B cell (primary cell): ENCODE results near the gene CISH. TPM values are rescaled to one million over a fixed set of nuclear protein-coding genes. Genes with fewer than 3 reads are reported as not detected.
A peak's percentile ranks its signal among the peaks of the same experiment; 100 is the strongest.

Source experiments
- ATAC-seq: fragments of 200-7000 bp; cut with Tn5 transposase; one replicate; pipeline ENCODE4 v1.10.0; 2021; ENCODE audit warnings: low read depth, mild to moderate bottlenecking, moderate number of reproducible peaks, moderate library complexity
- CTCF ChIA-PET: fragments of 350-600 bp; sonication (Branson Sonifier 250); formaldehyde crosslinking; loops from one replicate; lab custom pipeline; 2021; ENCODE audit warnings: antibody characterized with exemption, inconsistent platforms; lab: Charles Lee
- POLR2A ChIA-PET: fragments of 350-600 bp; sonication (Branson Sonifier 250); formaldehyde crosslinking; loops from one replicate; lab custom pipeline; 2021; ENCODE audit warnings: antibody characterized with exemption; lab: Charles Lee
- DNase-seq: peaks from one replicate; pipeline ENCODE4 v3.0.0; 2013
- H2AFZ ChIP-seq: 2 replicates; pipeline ENCODE4 v1.6.1; 2012; ENCODE audit warnings: mild to moderate bottlenecking, low read depth, low read length; ENCODE audit not compliant: insufficient read depth, poor library complexity, severe bottlenecking
- H3K27ac ChIP-seq, 2 donors: 1 replicate in 1 of 2; 2 replicates in 1 of 2; pipeline ENCODE4 v1.5.1; 2012 to 2013; ENCODE audit warnings: low read length in 2 of 2, mild to moderate bottlenecking in 2 of 2, moderate library complexity in 1 of 2
- H3K27me3 ChIP-seq, 4 experiments: fragments of 200-600 bp in 1 of 4; sonication (generic) in 1 of 4; replicated peaks in 1 of 4; 1 replicate in 2 of 4; 2 replicates in 2 of 4; pipeline versions ENCODE4 v1.6.1 to v1.7.0; 2013 to 2016; ENCODE audit warnings: low read length in 3 of 4, mild to moderate bottlenecking in 2 of 4, mixed read lengths in 1 of 4, moderate library complexity in 1 of 4; ENCODE audit not compliant: insufficient read depth in 4 of 4, control insufficient read depth in 3 of 4; ENCODE audit errors: control extremely low read depth in 1 of 4
- H3K36me3 ChIP-seq, 2 experiments: replicated peaks in 1 of 2; 1 replicate in 1 of 2; 2 replicates in 1 of 2; pipeline versions ENCODE4 v1.6.1 to v1.7.1; 2013; ENCODE audit warnings: low read length in 1 of 2; ENCODE audit not compliant: insufficient read depth in 2 of 2, control insufficient read depth in 1 of 2; ENCODE audit errors: control extremely low read depth in 1 of 2, extremely low read depth in 1 of 2
- H3K4me1 ChIP-seq, 2 donors: fragments of 200-600 bp in 1 of 2; sonication (generic) in 1 of 2; 1 replicate in 1 of 2; 2 replicates in 1 of 2; pipeline versions ENCODE4 v1.5.1 to v1.6.1; 2013 to 2017; ENCODE audit warnings: low read length in 2 of 2; ENCODE audit not compliant: control insufficient read depth in 2 of 2, insufficient read depth in 2 of 2
- H3K4me2 ChIP-seq: replicated peaks from 2 replicates; pipeline ENCODE3; 2012; ENCODE audit warnings: mild to moderate bottlenecking, low read depth, low read length; ENCODE audit not compliant: poor library complexity, severe bottlenecking
- H3K4me3 ChIP-seq, 5 experiments: fragments of 200-600 bp in 1 of 5; sonication (generic) in 1 of 5; 1 replicate in 3 of 5; 2 replicates in 2 of 5; pipeline versions ENCODE4 v1.5.1 to v1.7.0; 2011 to 2016; ENCODE audit warnings: low read length in 4 of 5, mild to moderate bottlenecking in 4 of 5, low read depth in 2 of 5, control low read depth in 1 of 5, moderate library complexity in 1 of 5; ENCODE audit not compliant: insufficient read depth in 1 of 5; ENCODE audit errors: control extremely low read depth in 1 of 5, extremely low read depth in 1 of 5
- H3K79me2 ChIP-seq: fragments of 200-600 bp; sonication (generic); one replicate; pipeline ENCODE4 v1.6.0; 2016; ENCODE audit warnings: low read length; ENCODE audit not compliant: control insufficient read depth, insufficient read depth
- H3K9ac ChIP-seq: fragments of 200-600 bp; sonication (generic); 2 replicates; pipeline ENCODE4 v1.6.1; 2017; ENCODE audit warnings: mild to moderate bottlenecking, low read length, moderate library complexity
- H3K9me3 ChIP-seq, 3 donors: one replicate each; pipeline versions ENCODE4 v1.6.1 to v1.7.1; 2013; ENCODE audit warnings: low read length in 2 of 3; ENCODE audit not compliant: control insufficient read depth in 2 of 3, insufficient read depth in 1 of 3; ENCODE audit errors: control extremely low read depth in 1 of 3
- H4K20me1 ChIP-seq: 2 replicates; pipeline ENCODE4 v1.6.0; 2012; ENCODE audit warnings: mild to moderate bottlenecking, low read length; ENCODE audit not compliant: insufficient read depth, control insufficient read depth, poor library complexity, severe bottlenecking
- H3K27ac Mint-ChIP-seq: one replicate; pipeline ENCODE4 v1.8.0; 2021; ENCODE audit warnings: mixed read lengths
- H3K27me3 Mint-ChIP-seq: one replicate; pipeline ENCODE4 v1.8.0; 2021; ENCODE audit warnings: mixed read lengths
- H3K4me1 Mint-ChIP-seq: one replicate; pipeline ENCODE4 v1.8.0; 2021; ENCODE audit warnings: mixed read lengths
- H3K4me3 Mint-ChIP-seq: one replicate; pipeline ENCODE4 v1.8.0; 2021; ENCODE audit warnings: mixed read lengths
- H3K9me3 Mint-ChIP-seq: one replicate; pipeline ENCODE4 v1.8.0; 2022; ENCODE audit warnings: mixed read lengths; ENCODE audit not compliant: insufficient read depth
- CTCF ChIP-seq: fragments of 200-600 bp; IDR thresholded peaks from one replicate; pipeline ENCODE4 v1.8.0; 2022; ENCODE audit warnings: antibody characterized with exemption, mild to moderate bottlenecking
- EZH2 ChIP-seq: IDR thresholded peaks from 2 replicates; pipeline ENCODE4 v1.6.1; 2012; ENCODE audit warnings: borderline replicate concordance, low read depth, mild to moderate bottlenecking, moderate library complexity, low read length; ENCODE audit not compliant: insufficient read depth, poor library complexity, severe bottlenecking
- WGBS: methylation state at CpG from one replicate; pipeline ENCODE4 v1.1.5; 2013; ENCODE audit warnings: missing lambda C conversion rate; ENCODE audit not compliant: insufficient coverage; 5-methylcytosine and 5-hydroxymethylcytosine counted together
- intact Hi-C: fragments of 100-400 bp; cut with micrococcal nuclease; formaldehyde crosslinking; loops from one replicate; pipeline ENCODE4 v1.10.0; 2022
- polyA minus RNA-seq: library from RNA; depleted of rRNA, polyadenylated mRNA; stranded (reverse); fragments of >200 nt; gene quantifications from 2 replicates; pipeline ENCODE4 v1.2.3, GENCODE V29; 2012
- polyA plus RNA-seq: library from polyadenylated mRNA; depleted of rRNA; stranded (reverse); fragments of >200 nt; gene quantifications from 2 replicates; pipeline ENCODE4 v1.2.3, GENCODE V29; 2012
- total RNA-seq, 2 donors: library from RNA; stranded (reverse); fragments of 120-200 nt in 1 of 2; gene quantifications; 1 replicate in 1 of 2; 2 replicates in 1 of 2; pipeline versions ENCODE4 v1.2.3 to v1.2.4, GENCODE V29; 2013 to 2022

The CISH gene
- total RNA-seq (2.3 and 2.4 TPM in 2 replicates), polyA plus RNA-seq (2.2 and 3.5 TPM in 2 replicates), polyA minus RNA-seq (2.9 and 6.0 TPM in 2 replicates)
- 0.79 TPM for total RNA-seq (2013)

GRCh38 chr3:50611464-50612233 lies at the start of gene CISH:
Gene CISH, minus strand, starts transcription at chr3:50611774. Its CDS starts 124 bp downstream, at chr3:50611650.
- intact Hi-C loops, result loop anchor here (1.0 to 10.0 kb wide), 4 partner anchors 42 to 1183 kb away; partner anchors contain the start of genes HEMK1 and ZMYND10
- H3K27ac Mint-ChIP-seq, result peak within 1 kb of the TSS; percentile 80
- no peaks in the 10 kb centered on the region for H3K9me3 Mint-ChIP-seq
- Histone ChIP-seq H3K4me2 (peak within 1 kb of the TSS; percentile 89), H3K27ac (peak within 1 kb of the TSS; percentile 11 to 65), H3K4me3 (peak within 1 kb of the TSS; percentile 30 to 86 (median 76)), H3K4me1 (peaks cover 24 to 37% of the 10 kb centered on the region in 2 donors), H4K20me1 (no peaks in the 10 kb centered on the region), H3K9me3 (no peaks in the 10 kb centered on the region), H3K79me2 (peaks cover 26% of the 10 kb centered on the region), H3K9ac (peak within 1 kb of the TSS; percentile 77), H2AFZ (peak within 1 kb of the TSS; percentile 83), H3K27me3 (no peaks in the 10 kb centered on the region), H3K36me3 (peaks cover 0 to 4% of the 10 kb centered on the region in 2 experiments)
- DNase-seq, result peak; percentile 92
- peak; percentile 76 for ATAC-seq
- POLR2A ChIA-PET, result interaction anchor here (0.9 to 2.8 kb wide), 6 partner anchors 11 to 44 kb away, joined by 3 to 38 read pairs (median 8); partner anchors contain the start of genes C3orf18 and HEMK1
- no peaks in the 10 kb centered on the region for H3K27me3 Mint-ChIP-seq
- CTCF ChIA-PET, result interaction anchor here (0.5 to 17.6 kb wide), 15 partner anchors 11 to 1383 kb away, joined by 3 to 541 read pairs (median 5); partner anchors contain the start of genes C3orf18, HEMK1 and MANF
- under 1% methylated on average over 71 of the region's 75 CpGs for whole genome bisulfite sequencing
- peak within 1 kb of the TSS; percentile 90 for H3K4me3 Mint-ChIP-seq
- TF ChIP-seq CTCF (peak; percentile 61), EZH2 (no peak)
- H3K4me1 Mint-ChIP-seq, result peaks cover 42% of the 10 kb centered on the region

GRCh38 chr3:50660386-50660785 lies 48.8 kb upstream of the CISH start:
- ATAC-seq, result no peak
- no peaks in the 10 kb centered on the region for H4K20me1 ChIP-seq
- no peak overlapping the region for H3K27ac Mint-ChIP-seq
- H2AFZ ChIP-seq, result no peak overlapping the region
- POLR2A ChIA-PET, result no interaction called here
- no peak overlapping the region for H3K4me3 Mint-ChIP-seq
- no peaks in the 10 kb centered on the region for H3K4me1 ChIP-seq
- no peaks in the 10 kb centered on the region for H3K27me3 ChIP-seq
- H3K36me3 ChIP-seq, result no peaks in the 10 kb centered on the region
- intact Hi-C loops, result no loop called here
- H3K9ac ChIP-seq, result no peak overlapping the region
- no peak overlapping the region for H3K4me2 ChIP-seq
- no peaks in the 10 kb centered on the region for H3K9me3 ChIP-seq
- no peak overlapping the region for H3K4me3 ChIP-seq
- H3K9me3 Mint-ChIP-seq, result no peaks in the 10 kb centered on the region
- no peak overlapping the region for H3K27ac ChIP-seq
- DNase-seq, result no peak
- no peaks in the 10 kb centered on the region for H3K4me1 Mint-ChIP-seq
- TF ChIP-seq CTCF (no peak), EZH2 (no peak)
- CTCF ChIA-PET, result no interaction called here
- H3K27me3 Mint-ChIP-seq, result no peaks in the 10 kb centered on the region
- WGBS, result 89% methylated on average over 7 of the region's 10 CpGs
- no peaks in the 10 kb centered on the region for H3K79me2 ChIP-seq
